CD4-positive, alpha-beta T cell treated with Interleukin-12 subunit alpha and Interleukin-12 subunit beta, for 1 hour (primary cell): ENCODE data around the gene ELOVL5.
"Not testable (repeated sequence)": the region's sequence is repeated elsewhere in the genome, so short reads cannot be mapped to it uniquely, and the experiment has no call there.

Experiments used
- DNase-seq: peaks from one replicate; pipeline ENCODE4 v3.0.0-alpha.2; 2020

ELOVL5 gene, protein sequence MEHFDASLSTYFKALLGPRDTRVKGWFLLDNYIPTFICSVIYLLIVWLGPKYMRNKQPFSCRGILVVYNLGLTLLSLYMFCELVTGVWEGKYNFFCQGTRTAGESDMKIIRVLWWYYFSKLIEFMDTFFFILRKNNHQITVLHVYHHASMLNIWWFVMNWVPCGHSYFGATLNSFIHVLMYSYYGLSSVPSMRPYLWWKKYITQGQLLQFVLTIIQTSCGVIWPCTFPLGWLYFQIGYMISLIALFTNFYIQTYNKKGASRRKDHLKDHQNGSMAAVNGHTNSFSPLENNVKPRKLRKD

DNA sequence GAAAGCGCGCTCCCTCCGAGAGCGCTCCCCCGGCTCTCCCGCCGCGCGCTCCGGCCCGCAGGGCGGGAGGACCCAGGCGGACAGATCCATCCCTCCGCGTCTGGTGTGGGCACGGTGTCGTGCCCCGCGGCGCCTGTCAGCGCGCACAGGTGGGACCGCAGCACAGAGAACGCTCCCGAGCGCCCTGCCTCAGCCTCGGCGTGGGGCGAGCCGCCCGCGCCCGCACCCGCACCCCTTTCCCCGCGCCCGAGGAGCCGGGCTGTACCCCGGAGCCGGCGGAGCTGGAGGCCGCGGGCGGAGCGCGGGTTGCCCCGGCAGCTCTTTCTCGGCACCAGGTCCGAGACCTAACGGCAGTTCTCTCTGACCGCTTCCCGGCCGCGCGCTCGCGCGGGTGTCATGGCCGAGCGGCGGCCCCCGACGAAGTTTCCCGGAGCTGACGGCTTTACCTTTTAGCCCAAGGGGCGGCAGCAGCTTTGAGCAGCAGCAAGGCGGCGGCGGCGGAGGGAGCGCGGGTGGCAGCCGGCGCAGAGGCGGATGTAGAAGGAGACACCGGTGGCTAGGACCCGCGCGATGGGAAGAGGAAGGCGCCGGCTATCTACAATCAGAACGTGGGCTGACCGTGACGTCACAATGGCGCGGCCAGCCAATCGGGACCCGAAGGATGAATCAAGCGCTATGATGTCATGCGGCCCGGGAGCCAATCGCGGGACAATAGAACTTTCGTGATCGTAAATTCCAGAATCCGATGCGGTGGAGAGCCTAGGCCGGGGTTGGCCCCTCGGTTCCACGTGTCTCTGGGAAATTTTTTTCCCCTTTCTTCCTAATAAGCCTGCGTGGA is at the start of gene ELOVL5:
Gene ELOVL5 (minus strand): TSS at position 580 of the 838 bp plus-strand sequence. CDS start 53,251 bp downstream, outside the sequence.
- peak; percentile 98 for DNase-seq

DNA sequence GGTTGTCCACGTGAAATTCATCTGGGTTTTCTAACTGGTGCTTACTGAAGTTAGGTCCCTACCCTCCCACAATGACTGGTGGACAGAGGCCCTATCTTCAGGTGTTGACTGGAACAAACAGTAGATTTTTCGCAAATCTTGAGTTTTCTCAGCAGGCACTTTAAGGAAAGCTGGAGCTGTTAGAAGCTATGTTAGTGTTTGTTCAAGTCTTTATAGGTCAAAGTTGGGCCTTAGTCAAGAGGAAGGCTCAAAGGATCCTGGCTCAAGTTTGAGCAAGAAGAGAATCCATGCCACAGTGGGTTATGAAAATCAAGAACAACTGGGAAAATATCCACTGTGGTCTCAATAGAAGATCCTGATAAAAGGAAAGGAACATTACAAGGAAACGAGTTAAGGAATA is 48.5 kb upstream of the ELOVL5 start:
- DNase-seq = no peak

DNA sequence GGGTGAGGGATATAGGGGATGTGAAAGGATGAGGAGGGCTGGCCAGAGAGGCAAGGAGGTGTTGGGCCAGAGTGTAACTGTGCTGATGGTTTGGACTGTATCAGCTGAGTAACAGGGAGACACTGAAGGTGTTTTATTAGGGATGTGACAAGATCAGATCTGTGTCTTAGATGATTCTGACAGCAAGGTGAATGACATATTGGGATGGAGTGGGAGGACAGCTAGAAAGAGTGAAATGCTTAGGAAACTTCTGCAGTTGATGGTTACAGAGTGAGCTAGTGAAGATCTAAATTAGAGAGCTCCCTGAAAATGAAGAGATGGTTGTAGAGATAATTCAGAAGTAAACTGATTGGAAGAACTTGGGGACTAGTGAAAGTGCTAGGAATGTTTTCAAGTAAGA is 47.2 kb upstream of the ELOVL5 start:
- no peak for DNase-seq

DNA sequence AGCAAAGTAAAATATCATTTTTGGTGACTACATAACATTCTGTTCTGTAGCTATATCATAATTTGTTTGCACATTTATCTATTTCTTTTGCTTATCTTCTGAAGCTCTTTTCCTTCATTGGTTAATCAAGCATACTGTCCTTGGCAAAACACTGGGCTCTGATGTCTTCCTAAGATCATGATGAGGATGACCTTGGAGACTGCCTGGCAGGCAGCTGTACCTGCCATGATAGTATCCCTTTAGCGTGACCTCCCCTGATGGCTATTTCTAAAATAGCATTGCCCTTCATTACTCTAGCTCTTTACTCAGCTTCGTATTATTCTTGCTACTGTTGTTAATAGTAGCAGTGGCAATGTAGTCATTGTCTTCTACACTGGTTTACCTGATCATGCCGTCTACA is 46.0 kb upstream of the ELOVL5 start:
- no peak for DNase-seq

DNA sequence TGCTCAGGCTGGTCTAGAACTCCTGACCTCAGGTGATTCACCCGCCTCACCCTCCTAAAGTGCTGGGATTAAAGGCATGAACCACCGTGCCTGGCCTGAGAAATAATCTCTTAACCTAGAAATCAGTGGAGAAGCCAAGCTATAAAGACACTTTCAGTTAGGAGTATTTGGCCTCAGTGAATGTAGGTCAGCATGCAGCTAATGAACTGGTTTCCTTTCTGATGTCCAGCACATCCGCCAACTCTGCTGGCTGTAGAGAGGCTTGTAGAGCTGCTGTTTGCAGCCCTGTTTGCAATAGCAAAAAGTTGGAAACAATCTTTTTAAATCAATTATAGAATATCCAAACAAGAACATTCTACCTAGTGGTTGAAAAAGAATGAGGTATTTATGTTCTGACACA is 42.4 kb upstream of the ELOVL5 start:
- DNase-seq = no peak

DNA sequence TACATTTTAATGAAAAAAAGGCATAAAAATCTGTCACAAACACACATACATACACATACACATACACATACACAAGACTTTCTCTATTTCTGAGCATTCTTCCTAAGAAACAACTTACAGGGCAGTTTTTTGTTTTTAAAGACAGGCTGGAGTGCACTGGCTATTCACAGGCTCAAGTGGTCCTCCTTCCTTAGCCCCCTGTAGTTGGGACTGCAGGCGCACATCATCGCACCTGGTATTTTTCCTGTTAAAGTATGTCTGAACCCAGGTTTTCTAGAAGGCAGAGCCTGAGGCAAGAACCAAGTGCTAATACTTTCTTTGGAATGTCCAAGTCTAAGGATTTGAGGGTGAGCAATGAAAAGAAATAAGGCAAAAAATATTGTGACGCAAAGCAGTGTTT is 41.3 kb upstream of the ELOVL5 start:
- no peak for DNase-seq

DNA sequence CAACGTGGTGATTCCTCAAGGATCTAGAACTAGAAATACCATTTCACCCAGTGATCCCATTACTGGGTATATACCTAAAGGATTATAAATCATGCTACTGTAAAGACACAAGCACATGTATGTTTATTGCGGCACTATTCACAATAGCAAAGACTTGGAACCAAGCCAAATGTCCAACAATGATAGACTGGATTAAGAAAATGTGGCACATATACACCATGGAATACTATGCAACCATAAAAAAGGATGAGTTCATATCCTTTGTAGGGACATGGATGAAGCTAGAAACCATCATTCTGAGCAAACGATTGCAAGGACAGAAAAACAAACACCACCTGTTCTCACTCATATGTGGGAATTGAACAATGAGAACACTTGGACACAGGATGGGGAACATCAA is 39.9 kb upstream of the ELOVL5 start:
- DNase-seq = not testable (repeated sequence)

DNA sequence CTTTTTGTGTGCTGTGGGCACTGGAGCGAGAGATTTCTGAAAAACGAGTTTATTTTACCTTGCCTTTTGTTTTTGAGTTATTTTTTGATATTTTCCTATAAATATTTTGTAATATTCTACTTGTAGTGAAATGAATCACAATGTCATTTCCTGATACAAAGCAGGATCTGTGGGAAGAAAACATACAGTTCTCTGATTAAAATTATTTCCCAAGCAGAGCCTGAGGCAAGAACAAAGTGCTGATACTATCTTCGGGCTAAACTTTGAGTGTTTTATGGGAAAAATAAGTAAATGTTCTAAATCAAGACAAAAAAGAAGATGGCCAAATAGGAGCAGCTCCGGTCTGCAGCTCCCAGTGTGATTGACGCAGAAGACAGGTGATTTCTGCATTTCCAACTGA is 33.7 kb upstream of the ELOVL5 start:
- no peak for DNase-seq

DNA sequence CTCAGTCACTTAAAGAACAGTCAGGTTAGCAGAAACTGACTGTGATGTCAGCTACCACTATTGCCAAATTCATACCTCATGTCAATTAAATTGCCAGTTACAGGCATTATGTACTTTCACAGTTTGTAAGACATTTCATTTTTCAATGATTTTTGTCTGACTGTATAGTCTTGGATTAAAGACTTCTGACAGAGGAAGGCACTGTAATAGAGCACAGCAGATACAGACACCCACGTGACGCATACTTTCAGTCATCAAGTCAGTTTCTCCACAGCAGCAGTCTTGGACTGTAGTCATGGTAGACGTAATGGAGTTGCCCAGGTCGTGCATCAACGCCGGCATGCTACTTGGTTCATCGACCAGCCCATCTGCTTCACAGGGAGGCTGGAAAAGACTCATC is 29.5 kb upstream of the ELOVL5 start:
- DNase-seq = no peak

DNA sequence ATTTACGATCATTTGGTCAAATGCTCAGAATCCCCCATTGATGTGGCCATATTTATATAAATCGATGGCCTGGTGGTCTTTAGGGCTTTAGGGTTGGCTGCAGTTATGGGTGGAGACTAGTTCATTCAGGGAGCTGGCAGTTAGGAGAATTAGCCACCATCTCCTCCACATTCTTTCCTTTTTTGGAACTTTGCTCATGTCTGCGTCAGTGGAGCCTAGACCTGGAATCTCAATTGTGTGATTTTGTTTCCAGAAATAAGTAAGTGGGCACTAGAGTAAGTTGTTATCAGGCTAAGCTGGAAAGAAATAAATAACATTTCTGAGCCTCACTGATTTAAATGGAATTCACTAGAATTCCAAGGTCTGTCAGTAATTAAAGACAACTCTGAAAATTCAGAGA is 29.0 kb upstream of the ELOVL5 start:
- DNase-seq = no peak

DNA sequence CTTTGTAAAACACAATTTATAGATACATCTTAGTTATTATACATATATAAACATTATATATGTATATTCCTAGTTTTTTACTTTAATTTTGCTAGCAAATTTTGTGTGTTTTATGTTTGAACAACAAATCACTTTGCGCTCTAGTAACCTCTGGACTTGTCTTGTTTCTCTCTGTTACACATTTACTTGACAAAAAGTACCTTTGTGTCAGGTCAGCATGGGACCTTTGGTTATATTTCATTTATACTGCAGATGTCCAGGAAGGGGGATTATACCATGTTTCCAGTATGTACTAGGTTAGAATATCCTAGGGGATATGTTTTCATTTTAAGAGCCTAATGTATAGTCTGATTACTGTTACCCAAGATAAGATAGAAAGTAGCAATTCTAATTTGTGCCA is 28.5 kb upstream of the ELOVL5 start:
- no peak for DNase-seq

DNA sequence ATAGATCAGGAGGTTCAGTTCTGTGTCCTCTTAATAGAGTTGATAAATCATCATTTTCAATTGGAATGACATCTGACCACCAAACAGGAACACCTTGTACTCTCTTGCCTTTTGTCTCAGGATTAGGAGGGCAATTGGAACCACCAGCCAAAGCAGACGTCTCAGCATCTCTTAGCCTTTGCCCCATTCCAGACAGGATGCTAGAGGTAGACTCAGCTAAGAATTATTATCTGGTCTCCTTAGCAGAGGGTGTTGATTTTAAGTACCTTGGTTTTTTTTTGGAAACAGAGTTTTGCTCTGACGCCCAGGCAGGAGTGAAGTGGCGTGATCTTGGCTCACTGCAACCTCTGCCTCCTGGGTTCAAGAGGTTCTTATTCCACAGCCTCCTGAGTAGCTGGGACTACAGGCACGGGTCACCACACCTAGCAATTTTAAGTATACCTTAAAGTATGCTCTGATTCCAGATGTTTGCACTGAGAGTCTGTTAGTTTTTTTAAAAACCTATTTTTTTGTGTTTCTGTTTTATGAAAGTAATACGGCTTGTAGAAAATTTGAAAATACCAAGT is 28.0 kb upstream of the ELOVL5 start:
- no peak for DNase-seq

DNA sequence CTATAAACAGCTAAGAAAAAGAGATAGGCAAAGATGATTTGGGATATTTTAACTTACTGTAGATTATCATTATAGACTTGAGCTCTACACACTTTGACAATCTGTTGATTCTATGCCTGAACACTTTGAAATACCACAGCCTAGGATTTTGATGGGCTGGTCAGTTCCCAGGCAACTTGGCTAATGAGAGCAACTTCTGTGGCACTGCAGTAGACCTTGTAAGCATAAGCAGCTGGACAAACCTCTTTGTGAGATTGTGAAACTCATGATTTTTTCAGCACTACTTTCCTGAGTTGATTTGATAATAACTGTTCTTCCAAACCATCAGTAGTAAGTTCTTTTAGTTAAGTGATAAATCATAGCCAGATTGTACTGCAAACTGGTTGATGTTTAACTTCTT is 27.1 kb upstream of the ELOVL5 start:
- DNase-seq = no peak

DNA sequence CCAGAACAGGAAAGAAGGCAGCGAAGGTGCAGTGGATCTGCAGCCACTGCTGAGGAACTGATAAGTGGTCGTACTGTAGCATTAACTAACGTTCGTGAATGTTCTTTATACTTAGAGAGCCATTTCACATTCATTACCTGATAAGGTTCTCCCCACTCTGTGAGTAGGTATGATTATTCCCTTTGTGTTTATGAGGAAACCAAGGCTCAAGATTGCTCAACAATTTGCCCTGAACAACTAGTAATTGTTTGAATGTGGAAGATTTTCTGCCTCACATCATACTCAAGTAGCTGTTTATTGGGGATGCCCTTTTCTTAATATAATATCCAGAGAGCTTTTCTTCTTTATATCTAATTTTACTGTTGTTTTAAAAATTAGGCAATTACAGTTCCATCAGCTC is 24.9 kb upstream of the ELOVL5 start:
- DNase-seq = no peak

DNA sequence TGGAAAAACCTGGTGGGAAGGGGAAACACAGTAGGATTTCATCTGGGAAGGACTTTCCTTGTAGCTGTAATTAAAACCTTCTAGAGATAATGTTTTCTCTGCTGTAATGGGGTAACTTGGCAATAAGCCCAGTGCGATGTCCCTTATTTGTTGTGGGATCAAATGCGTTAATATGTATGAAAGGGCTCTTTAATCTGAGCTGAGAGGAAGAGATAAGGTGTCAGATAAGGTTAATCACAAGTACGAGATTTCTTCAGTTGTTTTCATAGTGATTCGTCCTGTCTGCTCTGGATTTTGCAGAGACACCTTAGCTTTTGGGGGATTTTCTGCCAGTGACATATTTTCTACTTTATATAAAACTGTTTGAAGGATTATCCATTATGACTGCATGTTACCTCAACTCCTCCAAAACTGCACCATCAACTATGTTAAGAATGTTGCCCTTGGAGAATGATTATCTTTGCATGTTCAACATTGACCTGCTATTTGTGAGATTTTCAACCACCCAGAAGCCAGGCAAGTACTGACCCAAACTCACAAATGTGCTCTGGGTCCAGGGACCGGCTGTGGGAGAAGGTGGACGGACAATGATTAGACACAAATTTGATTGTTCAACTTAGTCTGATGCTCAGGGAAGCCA is 21.2 kb upstream of the ELOVL5 start:
- DNase-seq = no peak

DNA sequence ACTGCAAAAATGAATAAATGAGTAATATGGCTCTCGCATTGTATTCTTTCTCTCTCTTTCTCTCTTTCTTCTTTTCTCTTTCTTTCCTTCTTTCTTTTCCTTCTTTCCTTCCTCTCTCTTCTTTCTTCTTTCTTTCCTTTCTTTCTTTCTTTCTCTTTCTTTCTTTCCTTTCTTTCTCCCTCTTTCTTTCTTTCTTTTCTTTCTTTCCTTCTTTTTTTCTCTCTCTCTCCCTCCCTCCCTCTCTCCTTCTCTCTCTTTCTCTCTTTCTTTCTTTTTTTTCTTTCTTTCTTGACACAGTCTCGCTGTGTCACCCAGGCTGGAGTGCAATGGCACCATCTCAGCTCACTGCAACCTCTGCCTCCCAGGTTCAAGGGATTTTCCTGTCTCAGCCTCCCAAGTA is 20.3 kb upstream of the ELOVL5 start:
- DNase-seq = no peak

DNA sequence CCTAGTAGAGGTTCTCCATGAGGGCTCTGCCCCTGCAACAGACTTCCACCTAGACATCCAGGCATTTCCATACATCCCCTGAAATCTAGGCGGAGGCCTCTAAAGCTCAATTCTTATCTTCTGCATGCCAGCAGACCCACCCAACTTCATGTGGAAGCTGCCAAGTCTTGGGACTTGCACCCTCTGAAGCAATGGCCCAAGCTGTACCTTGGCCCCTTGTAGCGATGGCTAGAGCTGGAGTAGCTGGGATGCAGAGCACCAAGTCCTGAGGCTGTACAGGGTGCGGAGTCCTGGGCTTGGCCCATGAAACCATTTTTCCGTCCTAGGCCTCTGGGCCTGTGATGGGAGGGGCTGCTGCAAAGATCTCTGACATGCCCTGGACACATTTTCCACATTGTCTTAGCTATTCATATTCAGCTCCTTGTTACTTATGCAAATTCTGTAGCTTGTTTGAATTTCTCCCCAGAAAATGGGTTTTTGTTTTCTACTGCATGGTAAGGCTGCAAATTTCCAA is 17.4 kb upstream of the ELOVL5 start:
- no peak for DNase-seq

DNA sequence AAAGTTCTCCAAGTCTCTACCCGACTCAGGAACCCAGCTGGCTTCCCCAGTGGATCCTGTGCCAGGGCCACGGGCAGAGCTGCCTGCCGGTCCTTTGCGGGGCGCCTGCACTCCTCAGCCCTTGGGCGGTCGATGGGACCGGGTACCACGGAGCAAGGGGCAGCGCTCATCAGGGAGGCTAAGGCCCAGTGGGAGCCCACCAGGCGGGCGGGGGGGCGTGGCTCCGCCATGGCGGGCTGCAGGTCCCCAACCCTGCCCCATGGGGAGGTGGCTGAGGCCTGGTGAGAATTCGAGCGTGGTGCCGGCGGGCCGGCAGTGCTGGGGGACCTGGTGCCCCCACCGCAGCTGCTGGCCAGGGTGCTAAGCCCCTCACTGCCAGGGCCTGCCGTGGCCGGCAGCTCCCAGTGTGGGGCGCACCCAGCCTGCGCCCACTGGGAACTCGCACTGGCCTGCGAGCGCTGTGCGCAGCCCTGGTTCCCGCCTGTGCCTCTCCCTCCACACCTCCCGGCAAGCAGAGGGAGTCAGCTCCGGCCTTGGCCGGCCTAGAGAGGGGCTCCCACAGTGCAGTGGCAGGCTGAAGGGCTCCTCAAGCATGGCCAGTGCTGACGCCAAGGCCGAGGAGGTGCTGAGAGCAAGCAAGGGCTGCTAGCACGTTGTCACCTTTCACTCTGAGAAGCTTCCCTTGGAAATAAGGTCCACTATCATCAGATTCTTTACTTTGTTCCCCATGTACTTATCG is 14.8 kb upstream of the ELOVL5 start:
- no peak for DNase-seq

DNA sequence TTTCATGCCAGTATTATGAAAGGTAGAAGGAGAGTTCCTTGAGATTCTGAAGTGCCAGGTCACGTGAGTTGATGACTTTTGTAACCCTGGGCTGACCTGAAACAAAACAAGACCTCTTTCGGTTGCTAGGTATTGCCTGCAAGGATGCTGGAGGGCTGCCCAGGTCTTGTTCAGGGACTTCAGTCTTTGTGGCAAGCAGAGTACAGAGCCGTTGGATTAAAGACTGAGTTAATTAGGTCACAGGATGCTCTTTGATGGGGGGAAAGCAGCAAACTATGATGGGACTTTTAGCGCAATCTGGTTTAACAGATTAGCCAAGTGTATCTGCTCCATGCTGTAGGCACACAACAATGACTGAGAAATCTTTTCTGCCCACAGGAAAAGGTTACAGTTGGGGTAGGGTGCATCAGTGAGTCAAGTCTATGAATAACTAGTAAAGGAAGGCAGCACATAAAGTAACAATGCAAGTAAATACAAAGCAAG is 12.8 kb upstream of the ELOVL5 start:
- peak; percentile 86 for DNase-seq

DNA sequence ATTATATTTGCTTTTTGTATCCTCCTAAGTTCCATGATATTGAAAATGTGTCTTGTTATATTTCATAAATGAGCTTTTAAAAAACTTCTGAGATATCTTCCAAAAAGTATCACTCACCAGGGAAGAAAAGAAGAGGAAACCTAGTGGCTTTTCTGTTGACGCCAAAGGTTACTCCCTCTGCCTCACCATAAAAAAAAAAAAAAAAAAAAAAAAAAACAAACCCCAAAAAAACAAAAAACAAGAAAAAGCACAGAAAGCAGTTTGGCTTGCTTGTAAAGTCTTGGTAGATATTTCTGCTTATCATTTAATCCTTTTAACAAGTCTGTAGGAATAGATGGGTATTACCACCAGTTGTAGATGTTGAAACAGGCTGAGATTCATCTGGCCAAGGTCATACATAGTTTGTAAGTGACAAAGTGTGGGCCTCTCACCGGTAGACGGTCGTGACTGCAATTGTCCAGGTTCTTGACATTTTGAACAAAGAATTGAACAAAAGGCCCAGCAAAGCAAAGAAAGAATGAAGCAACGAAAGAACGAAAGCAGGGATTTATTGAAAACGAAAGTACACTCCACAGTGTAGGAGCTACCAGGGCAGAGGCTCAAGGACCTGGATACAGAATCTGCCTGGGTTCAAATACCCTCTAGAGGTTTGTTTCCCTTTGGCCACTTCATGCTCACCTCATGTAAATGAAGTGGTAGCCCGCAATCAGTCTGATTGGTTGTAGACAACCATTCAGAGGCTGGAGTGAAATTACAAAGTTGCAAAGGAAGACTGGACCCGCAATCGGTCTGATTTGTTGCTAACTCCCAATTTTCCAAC is 11.6 kb upstream of the ELOVL5 start:
- DNase-seq = peak; percentile 54

DNA sequence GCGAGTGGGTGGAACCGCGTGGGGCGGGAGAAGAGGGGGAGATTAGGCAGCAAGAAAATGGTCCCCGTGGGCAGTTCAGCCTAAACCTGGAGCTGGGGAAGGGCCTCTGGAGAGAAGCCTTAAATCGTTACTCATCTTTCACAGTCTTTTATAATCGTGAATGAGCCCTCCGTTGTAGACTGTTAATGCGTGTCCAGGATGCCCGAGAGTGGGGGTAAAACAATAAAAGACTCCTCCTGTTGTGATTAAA is 11.0 kb upstream of the ELOVL5 start:
- DNase-seq = no peak
